ENCODE measurements around the gene TBC1D22A. TPM values are rescaled to one million over a fixed set of nuclear protein-coding genes. Genes with fewer than 3 reads are reported as not detected.

The TBC1D22A gene
- total and polyA plus RNA-seq, 2 donors (not counting 3 experiments of a cell fraction or from before 2014, with no cell fraction given) = 26.1 to 32.4 TPM

GRCh38 chr22:47018010-47018910, 255.8 kb downstream of the TBC1D22A start:
- no peaks in the 10 kb centered on the region for H3K79me2 ChIP-seq (ENCODE audit: control insufficient read depth, insufficient read depth, low read length)
- no peaks in the 10 kb centered on the region for H3K4me1 ChIP-seq (ENCODE audit: control insufficient read depth, extremely low read depth, insufficient read depth, low read length)
- no peak overlapping the region for H3K4me2 ChIP-seq (ENCODE audit: insufficient read depth, low read length)
- BruUV-seq (replicated peaks) = no TSS peak
- intact Hi-C loops (cut with micrococcal nuclease) = no loop called here
- H3K9ac ChIP-seq (replicated peaks; ENCODE audit: extremely low read depth, insufficient read depth, low read length) = no peak overlapping the region
- H3K4me3 ChIP-seq (replicated peaks in 1 of 3; ENCODE audit: insufficient read depth in 1 of 3, low read depth in 1 of 3, low read length in 3 of 3) = no peak overlapping the region
- ChIA-PET CTCF (no interaction called here), POLR2A (no interaction called here)
- no peak overlapping the region for H2AFZ ChIP-seq (ENCODE audit: low read depth, low read length)
- no peaks in the 10 kb centered on the region for H4K20me1 ChIP-seq (replicated peaks; ENCODE audit: control insufficient read depth, extremely low read depth, insufficient read depth, low read length)
- H3K9me3 ChIP-seq (replicated peaks; ENCODE audit: control insufficient read depth, insufficient read depth, low read length) = no peaks in the 10 kb centered on the region
- H3K36me3 ChIP-seq (ENCODE audit: control insufficient read depth in 2 of 2, extremely low read depth in 1 of 2, insufficient read depth in 2 of 2, low read length in 2 of 2) = no peaks in the 10 kb centered on the region
- H3K27ac ChIP-seq (ENCODE audit: insufficient read depth, low read depth, low read length) = no peak overlapping the region
- FAIRE-seq = no peak
- H3K27me3 ChIP-seq (ENCODE audit: control insufficient read depth in 2 of 2, insufficient read depth in 2 of 2, low read length in 2 of 2) = no peaks in the 10 kb centered on the region
- DNase-seq (ENCODE audit: low read depth, low spot score) = no peak
- dilution Hi-C loops (cut with MboI; ENCODE audit: extremely low pct_ligation_motif_present, low sequenced_read_pairs) = no loop called here
- TF ChIP-seq GATA2 (IDR thresholded peaks at IDR 0.05; ENCODE audit: insufficient read depth, insufficient read length, low read depth, low read length) (no peak), JUN (IDR thresholded peaks at IDR 0.05; ENCODE audit: borderline replicate concordance, insufficient read depth, insufficient read length, low read depth) (no peak), EZH2 (IDR thresholded peaks at IDR 0.05; ENCODE audit: borderline replicate concordance, low read depth, low read length, severe bottlenecking) (no peak), POLR2AphosphoS5 (IDR thresholded peaks at IDR 0.05; ENCODE audit: insufficient read depth, low read depth, low read length) (no peak), CTCF (IDR thresholded peaks at IDR 0.05; ENCODE audit: extremely low read depth in 1 of 2, insufficient read depth in 1 of 2, low read depth in 1 of 2, low read length in 2 of 2) (no peak), FOS (IDR thresholded peaks at IDR 0.05; ENCODE audit: borderline replicate concordance, insufficient read depth, low read length) (no peak), MAX (IDR thresholded peaks at IDR 0.05; ENCODE audit: insufficient read depth, insufficient read length) (no peak), POLR2A (IDR thresholded peaks at IDR 0.05; ENCODE audit: low read depth, low read length) (no peak), MYC (IDR thresholded peaks at IDR 0.05; ENCODE audit: low read depth, low read length) (no peak)
- no peaks in the 10 kb centered on the region for H3K9me1 ChIP-seq (replicated peaks; ENCODE audit: control insufficient read depth, extremely low read depth, insufficient read depth, low read length)
